Pancreas (tissue), 10 donors: ENCODE results near the gene AK2. TPM values are rescaled to one million over a fixed set of nuclear protein-coding genes. Genes with fewer than 3 reads are reported as not detected.
"Not testable (repeated sequence)": the region's sequence is repeated elsewhere in the genome, so short reads cannot be mapped to it uniquely, and the experiment has no call there.

Experiments
- ATAC-seq, 4 donors: fragments of 200-7000 bp; cut with Tn5 transposase; one replicate each; pipeline versions ENCODE4 v1.8.0 to v1.9.1; 2020; ENCODE audit warnings: mild to moderate bottlenecking in 4 of 4, moderate library complexity in 4 of 4
- DNase-seq, 6 donors: peaks; one replicate each; pipeline ENCODE4 v3.0.0-alpha.2; 2020
- FAIRE-seq: peaks from 2 replicates; lab custom pipeline; 2012; peaks lifted over from hg19 to GRCh38; lab: Jason Lieb, UNC
- H3K27ac ChIP-seq, 4 donors: fragments of 200-600 bp; sonication (generic); 1 replicate in 3 of 4; 2 replicates in 1 of 4; pipeline versions ENCODE4 v1.5.0 to v1.8.0; 2020
- H3K27me3 ChIP-seq, 4 donors: fragments of 200-600 bp; one replicate each; pipeline ENCODE4 v1.8.0; 2021
- H3K36me3 ChIP-seq, 3 donors: fragments of 200-600 bp; sonication (generic) in 1 of 3; one replicate each; pipeline versions ENCODE4 v1.5.0 to v1.8.0; 2020 to 2021
- H3K4me1 ChIP-seq, 3 donors: fragments of 200-600 bp; one replicate each; pipeline ENCODE4 v1.8.0; 2021
- H3K4me3 ChIP-seq, 4 donors: fragments of 200-600 bp; sonication (generic) in 2 of 4; one replicate each; pipeline versions ENCODE4 v1.5.0 to v1.8.0; 2020 to 2021
- H3K9me3 ChIP-seq, 4 donors: fragments of 200-600 bp; one replicate each; pipeline ENCODE4 v1.8.0; 2021
- CTCF ChIP-seq, 4 donors: fragments of 200-600 bp; sonication (generic) in 3 of 4; IDR thresholded peaks; one replicate each; pipeline versions ENCODE4 v1.5.0 to v1.8.0; 2021; ENCODE audit warnings: antibody characterized with exemption in 4 of 4
- WGBS, 2 donors: extraction: QIAGEN DNeasy Blood & Tissue Kit; methylation state at CpG; one replicate each; pipeline ENCODE4 v1.1.7; 2013; 5-methylcytosine and 5-hydroxymethylcytosine counted together
- intact Hi-C, 3 donors: fragments of 100-400 bp; cut with DNase I; formaldehyde crosslinking; loops; one replicate each; pipeline versions ENCODE4 v1.11.1 to v1.14.2; 2022
- polyA plus RNA-seq, 2 donors: library from polyadenylated mRNA; stranded (reverse); fragments of 200-250 nt; gene quantifications; one replicate each; pipeline ENCODE4 v1.2.3, GENCODE V29; 2013
- total RNA-seq, 6 donors: library from RNA; stranded (reverse); fragmentation: NEBNext Ultra II Directional in 4 of 6; extraction: Animal tissue kit (Norgen Biotek cat#: 25700) in 4 of 6; gene quantifications; one replicate each; pipeline versions ENCODE4 v1.2.1 to v1.2.4, GENCODE V29; 2021 to 2023
- donor health status: healthy with polysubstance abuse.
- donor health status: DM: no; HTN: no; CAD: no; lungs with moderate emphysema.
- donor health status: DM: no; HTN: no; CAD: no.
- donor health status: control.
- donor health status: control.
- donor health status: Bipolar disorder and iron deficiency.
- donor health status: DM: yes; HTN: yes; CAD: no.
- donor health status: DM: no; HTN: no; CAD: no.
- donor health status: DM: no; HTN: no; CAD: no.
- donor health status: DM: yes; HTN: yes; CAD: no.

Gene AK2
- total and polyA plus RNA-seq, 8 donors: 40.5 to 78.7 (median 61.4) TPM

GRCh38 chr1:32998064-32998463 is 38.6 kb downstream of the AK2 start:
- FAIRE-seq: no peak
- Histone ChIP-seq H3K4me1 (peaks cover 0 to 16% (median 0%) of the 10 kb centered on the region in 3 donors), H3K27ac (peak overlapping the region in 2 of 4 donors; percentile 56 to 60)

GRCh38 chr1:32997381-32997891 is 39.2 kb downstream of the AK2 start:
- intact Hi-C loops: no loop called here
- H3K4me1 ChIP-seq: peaks cover 0 to 22% (median 0%) of the 10 kb centered on the region in 3 donors

More at GRCh38 chr1:32998064-32998463, 38.6 kb downstream of the AK2 start:
- Histone ChIP-seq H3K27me3 (no peaks in the 10 kb centered on the region), H3K36me3 (no peaks in the 10 kb centered on the region), H3K9me3 (no peaks in the 10 kb centered on the region), H3K4me3 (no peak overlapping the region)
- ATAC-seq: peak in 1 of 4 donors; percentile 29
- 71 to 90% methylated on average over 5 of the region's 5 CpGs for WGBS, 2 donors
- intact Hi-C loops: no loop called here
- TF ChIP-seq CTCF (IDR thresholded peaks at IDR 0.05): no peak
- DNase-seq: no peak

GRCh38 chr1:32993324-32993636 is 43.4 kb downstream of the AK2 start:
- intact Hi-C loops, FAIRE-seq, H3K36me3 ChIP-seq, H3K27me3 ChIP-seq, H3K9me3 ChIP-seq, DNase-seq, H3K4me3 ChIP-seq, ATAC-seq: not testable (repeated sequence)
- H3K4me1 ChIP-seq: peaks cover 0 to 23% (median 0%) of the 10 kb centered on the region in 3 donors
- H3K27ac ChIP-seq: peak overlapping the region in 2 of 4 donors; percentile 53 to 59
- WGBS, 2 donors: 96% methylated on average over 8 of the region's 8 CpGs

More at GRCh38 chr1:32997381-32997891, 39.2 kb downstream of the AK2 start:
- Histone ChIP-seq H3K27me3 (no peaks in the 10 kb centered on the region), H3K9me3 (no peaks in the 10 kb centered on the region), H3K36me3 (no peaks in the 10 kb centered on the region), H3K4me3 (no peak overlapping the region), H3K27ac (peak overlapping the region in 2 of 4 donors; percentile 56 to 60)
- FAIRE-seq: no peak
- no peak for TF ChIP-seq CTCF (IDR thresholded peaks at IDR 0.05)
- whole genome bisulfite sequencing, 2 donors: 70 to 72% methylated on average over 2 of the region's 2 CpGs
- DNase-seq: no peak
- peak in 2 of 4 donors; percentile 7 to 35 for ATAC-seq

- no peak for TF ChIP-seq CTCF (IDR thresholded peaks at IDR 0.05)
- no peak for FAIRE-seq
- peak overlapping the region in 3 of 4 donors; percentile 10 to 59 (median 53) for H3K27ac ChIP-seq
- no peaks in the 10 kb centered on the region for H3K27me3 ChIP-seq
- peak in 5 of 6 donors; percentile 50 to 78 (median 58) for DNase-seq
- no peaks in the 10 kb centered on the region for H3K36me3 ChIP-seq
- H3K4me1 ChIP-seq: peaks cover 0 to 19% (median 0%) of the 10 kb centered on the region in 3 donors
- 43 to 50% methylated on average over 7 of the region's 7 CpGs for WGBS, 2 donors
- intact Hi-C loops: no loop called here
- H3K9me3 ChIP-seq: no peaks in the 10 kb centered on the region
- peak; percentile 70 to 90 (median 86) for ATAC-seq
- no peak overlapping the region for H3K4me3 ChIP-seq
Observed at GRCh38 chr1:32992489-32993323, 44.0 kb downstream of the AK2 start.

- ATAC-seq (no peak), FAIRE-seq (no peak), DNase-seq (no peak)
- 71 to 75% methylated on average over 9 of the region's 9 CpGs for WGBS, 2 donors
- no peak for TF ChIP-seq CTCF (IDR thresholded peaks at IDR 0.05)
- Histone ChIP-seq H3K4me1 (peaks cover 0 to 14% (median 0%) of the 10 kb centered on the region in 3 donors), H3K36me3 (no peaks in the 10 kb centered on the region), H3K27me3 (no peaks in the 10 kb centered on the region), H3K9me3 (no peaks in the 10 kb centered on the region), H3K4me3 (no peak overlapping the region), H3K27ac (peak overlapping the region in 2 of 4 donors; percentile 53 to 59)
- intact Hi-C loops: no loop called here
Observed at GRCh38 chr1:32991819-32992488, 44.7 kb downstream of the AK2 start.
